HFFc6 (cell line): ENCODE measurements around the gene SLC35G2. TPM values are rescaled to one million over a fixed set of nuclear protein-coding genes. Genes with fewer than 3 reads are reported as not detected.
A peak's percentile ranks its signal among the peaks of the same experiment; 100 is the strongest.

Source experiments
- DNase-seq: peaks from one replicate; pipeline ENCODE4 v3.0.0-alpha.2; 2018
- H3K27ac Mint-ChIP-seq: 2 replicates; pipeline ENCODE4 v1.8.0; 2020; ENCODE audit warnings: mild to moderate bottlenecking, mixed read lengths
- H3K27me3 Mint-ChIP-seq: 2 replicates; pipeline ENCODE4 v1.8.0; 2021; ENCODE audit warnings: mild to moderate bottlenecking, moderate library complexity, mixed read lengths; ENCODE audit not compliant: insufficient read depth
- H3K36me3 Mint-ChIP-seq: 2 replicates; pipeline ENCODE4 v1.8.0; 2021; ENCODE audit warnings: low read depth, mixed read lengths
- H3K4me1 Mint-ChIP-seq: 2 replicates; pipeline ENCODE4 v1.8.0; 2020; ENCODE audit warnings: low read depth, mixed read lengths
- H3K4me3 Mint-ChIP-seq: 2 replicates; pipeline ENCODE4 v1.8.0; 2020; ENCODE audit warnings: mild to moderate bottlenecking, moderate library complexity, mixed read lengths
- H3K9me3 Mint-ChIP-seq: 2 replicates; pipeline ENCODE4 v1.8.0; 2020; ENCODE audit warnings: mild to moderate bottlenecking, mixed read lengths
- CTCF ChIP-seq: fragments of 200-600 bp; sonication (generic); IDR thresholded peaks from 2 replicates; pipeline ENCODE4 v1.5.0; 2021; ENCODE audit warnings: antibody characterized with exemption, mild to moderate bottlenecking
- total RNA-seq, 6 experiments: library from RNA; stranded (reverse); fragmentation: NEBNext Ultra II Directional; extraction: Animal tissue kit (Norgen Biotek cat#: 25700); gene quantifications; 2 replicates in 1 of 6; 3 replicates in 5 of 6; pipeline ENCODE4 v1.2.3, GENCODE V29; 2021

The SLC35G2 gene
- total RNA-seq, 6 experiments from 2014 or later = 19.4 to 23.9 (median 22.1) TPM

- no peak for TF ChIP-seq CTCF
- Mint-ChIP-seq H3K27me3 (no peaks in the 10 kb centered on the region), H3K9me3 (peaks cover 4% of the 10 kb centered on the region; the same call in 1 of the 2 replicates), H3K4me3 (no peak overlapping the region), H3K27ac (no peak overlapping the region), H3K36me3 (peaks cover 29% of the 10 kb centered on the region), H3K4me1 (peaks cover 19% of the 10 kb centered on the region)
- DNase-seq = no peak
These were observed 63.6 kb downstream of the SLC35G2 start for GRCh38 chr3:136882571-136882970.

DNA sequence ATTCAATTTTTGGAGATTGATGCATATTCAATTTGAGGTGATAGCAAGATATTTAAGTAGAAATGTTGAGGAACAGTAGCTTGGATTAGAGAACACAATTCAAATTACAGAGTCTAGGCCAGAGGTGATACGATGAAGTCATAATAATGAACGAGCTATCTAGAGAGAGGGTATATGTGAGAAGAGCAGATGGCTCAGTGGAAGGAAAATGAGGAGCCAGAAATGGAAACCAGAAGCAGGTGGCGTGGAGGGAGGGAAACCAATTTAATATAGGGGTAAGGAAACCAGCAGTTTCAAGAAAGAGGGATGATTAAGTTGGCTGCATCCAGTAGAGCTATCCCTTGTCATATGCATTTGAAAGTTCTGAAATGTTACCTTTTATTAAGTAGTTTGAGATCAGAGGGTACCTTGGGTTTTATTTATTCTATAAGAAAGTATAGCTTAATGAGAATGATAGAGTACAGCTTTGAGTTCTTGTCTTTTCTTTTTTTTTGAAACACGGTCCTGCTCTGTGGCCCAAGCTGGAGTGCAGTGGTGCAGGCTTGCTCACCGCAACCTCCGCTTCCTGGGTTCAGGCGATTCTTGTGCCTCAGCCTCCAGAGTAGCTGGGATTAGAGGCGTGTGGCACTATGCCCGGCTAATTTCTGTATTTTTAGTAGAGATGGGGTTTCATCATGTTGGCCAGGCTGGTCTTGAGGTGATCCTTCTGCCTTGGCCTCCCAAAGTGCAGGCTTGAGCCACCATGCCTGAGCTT, 65.2 kb downstream of the SLC35G2 start:
- Mint-ChIP-seq H3K4me1 (peaks cover 19% of the 10 kb centered on the region), H3K36me3 (peaks cover 26% of the 10 kb centered on the region), H3K27me3 (no peaks in the 10 kb centered on the region), H3K27ac (no peak overlapping the region), H3K4me3 (no peak overlapping the region), H3K9me3 (peaks cover 7% of the 10 kb centered on the region)
- TF ChIP-seq CTCF = no peak
- no peak for DNase-seq

DNA sequence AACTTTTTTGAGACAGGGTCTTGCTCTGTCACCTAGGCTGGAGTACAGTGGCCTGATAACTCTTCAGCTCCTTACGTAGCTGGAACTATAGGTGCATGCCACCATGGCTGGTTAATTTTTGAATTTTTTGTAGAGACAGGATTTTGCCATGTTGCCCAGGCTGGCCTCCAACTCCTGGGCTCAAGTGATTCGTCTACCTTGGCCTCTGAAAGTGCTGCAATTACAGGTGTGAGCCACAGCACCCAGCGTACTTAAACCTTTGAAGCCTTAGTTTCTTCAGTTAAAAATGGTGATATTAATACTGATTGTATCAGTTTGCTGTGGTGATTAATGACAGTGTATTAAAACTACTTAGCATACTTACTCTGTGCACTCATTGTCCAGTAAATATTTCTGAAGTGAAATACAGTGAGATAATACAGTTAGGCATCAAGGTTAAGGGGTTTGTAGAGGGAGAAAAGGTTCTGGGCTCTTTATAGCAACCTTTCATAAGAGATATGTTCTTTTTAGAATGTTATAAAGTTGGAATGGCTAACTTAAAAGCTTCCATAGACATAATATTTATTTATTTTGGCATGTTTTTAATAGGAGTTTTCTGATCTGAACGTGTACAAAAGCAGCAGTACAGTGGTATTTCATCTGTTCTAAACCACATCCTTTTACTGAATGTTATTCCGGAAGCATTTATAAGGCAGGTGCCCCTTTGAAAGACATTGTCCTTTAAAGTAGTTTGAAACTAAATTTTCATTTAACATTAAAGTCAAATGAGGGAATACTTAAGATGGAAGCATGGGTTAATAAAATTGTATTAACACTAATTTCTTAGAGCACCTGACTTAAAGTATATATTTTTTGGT, 66.7 kb downstream of the SLC35G2 start:
- H3K9me3 Mint-ChIP-seq = peaks cover 16% of the 10 kb centered on the region
- no peak overlapping the region for H3K27ac Mint-ChIP-seq
- peaks cover 19% of the 10 kb centered on the region for H3K4me1 Mint-ChIP-seq
- H3K27me3 Mint-ChIP-seq = no peaks in the 10 kb centered on the region
- H3K4me3 Mint-ChIP-seq = no peak overlapping the region
- H3K36me3 Mint-ChIP-seq = peaks cover 33% of the 10 kb centered on the region
- no peak for TF ChIP-seq CTCF
- DNase-seq = no peak

GRCh38 chr3:136889947-136890346, 71.0 kb downstream of the SLC35G2 start:
- H3K4me1 Mint-ChIP-seq = peaks cover 37% of the 10 kb centered on the region
- no peak for DNase-seq
- H3K4me3 Mint-ChIP-seq = no peak overlapping the region
- TF ChIP-seq CTCF = no peak
- H3K27ac Mint-ChIP-seq = no peak overlapping the region
- peaks cover 52% of the 10 kb centered on the region for H3K36me3 Mint-ChIP-seq
- H3K9me3 Mint-ChIP-seq = peaks cover 45% of the 10 kb centered on the region
- peaks cover 2% of the 10 kb centered on the region; the same call in 1 of the 2 replicates for H3K27me3 Mint-ChIP-seq

GRCh38 chr3:136891934-136892855, 73.3 kb downstream of the SLC35G2 start:
- Mint-ChIP-seq H3K9me3 (peaks cover 45% of the 10 kb centered on the region), H3K27ac (peak overlapping the region; percentile 5; the same call in 1 of the 2 replicates), H3K27me3 (peaks cover 2% of the 10 kb centered on the region; the same call in 1 of the 2 replicates), H3K4me3 (no peak overlapping the region), H3K36me3 (peaks cover 50% of the 10 kb centered on the region), H3K4me1 (peaks cover 30% of the 10 kb centered on the region)
- no peak for TF ChIP-seq CTCF
- no peak for DNase-seq
